Measurements from ENCODE around the gene TAF1L. TPM values are rescaled to one million over a fixed set of nuclear protein-coding genes. Genes with fewer than 3 reads are reported as not detected.

TAF1L gene, protein sequence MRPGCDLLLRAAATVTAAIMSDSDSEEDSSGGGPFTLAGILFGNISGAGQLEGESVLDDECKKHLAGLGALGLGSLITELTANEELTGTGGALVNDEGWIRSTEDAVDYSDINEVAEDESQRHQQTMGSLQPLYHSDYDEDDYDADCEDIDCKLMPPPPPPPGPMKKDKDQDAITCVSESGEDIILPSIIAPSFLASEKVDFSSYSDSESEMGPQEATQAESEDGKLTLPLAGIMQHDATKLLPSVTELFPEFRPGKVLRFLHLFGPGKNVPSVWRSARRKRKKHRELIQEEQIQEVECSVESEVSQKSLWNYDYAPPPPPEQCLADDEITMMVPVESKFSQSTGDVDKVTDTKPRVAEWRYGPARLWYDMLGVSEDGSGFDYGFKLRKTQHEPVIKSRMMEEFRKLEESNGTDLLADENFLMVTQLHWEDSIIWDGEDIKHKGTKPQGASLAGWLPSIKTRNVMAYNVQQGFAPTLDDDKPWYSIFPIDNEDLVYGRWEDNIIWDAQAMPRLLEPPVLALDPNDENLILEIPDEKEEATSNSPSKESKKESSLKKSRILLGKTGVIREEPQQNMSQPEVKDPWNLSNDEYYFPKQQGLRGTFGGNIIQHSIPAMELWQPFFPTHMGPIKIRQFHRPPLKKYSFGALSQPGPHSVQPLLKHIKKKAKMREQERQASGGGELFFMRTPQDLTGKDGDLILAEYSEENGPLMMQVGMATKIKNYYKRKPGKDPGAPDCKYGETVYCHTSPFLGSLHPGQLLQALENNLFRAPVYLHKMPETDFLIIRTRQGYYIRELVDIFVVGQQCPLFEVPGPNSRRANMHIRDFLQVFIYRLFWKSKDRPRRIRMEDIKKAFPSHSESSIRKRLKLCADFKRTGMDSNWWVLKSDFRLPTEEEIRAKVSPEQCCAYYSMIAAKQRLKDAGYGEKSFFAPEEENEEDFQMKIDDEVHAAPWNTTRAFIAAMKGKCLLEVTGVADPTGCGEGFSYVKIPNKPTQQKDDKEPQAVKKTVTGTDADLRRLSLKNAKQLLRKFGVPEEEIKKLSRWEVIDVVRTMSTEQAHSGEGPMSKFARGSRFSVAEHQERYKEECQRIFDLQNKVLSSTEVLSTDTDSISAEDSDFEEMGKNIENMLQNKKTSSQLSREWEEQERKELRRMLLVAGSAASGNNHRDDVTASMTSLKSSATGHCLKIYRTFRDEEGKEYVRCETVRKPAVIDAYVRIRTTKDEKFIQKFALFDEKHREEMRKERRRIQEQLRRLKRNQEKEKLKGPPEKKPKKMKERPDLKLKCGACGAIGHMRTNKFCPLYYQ (N-terminal part only)
- not detected for total RNA-seq

DNA sequence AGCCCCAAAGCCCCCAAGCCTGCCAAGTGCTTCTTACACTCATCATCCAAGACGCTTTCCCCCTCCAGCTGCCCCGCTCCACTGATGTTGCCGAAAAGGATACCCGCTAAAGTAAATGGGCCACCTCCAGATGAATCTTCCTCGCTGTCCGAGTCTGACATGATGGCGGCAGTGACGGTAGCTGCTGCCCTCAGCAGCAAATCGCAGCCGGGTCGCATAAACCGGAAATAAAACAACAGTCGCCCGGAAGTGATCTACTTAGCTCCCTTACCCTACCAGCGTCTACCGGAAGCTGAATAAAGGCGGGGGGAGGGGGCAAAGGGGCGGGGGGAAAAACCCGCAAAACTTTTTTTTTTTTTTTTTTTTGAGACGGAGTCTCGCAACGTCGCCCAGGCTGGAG lies at the start of gene TAF1L:
TSS of gene TAF1L (minus strand) at position 308 of the 400 bp plus-strand sequence. CDS start at position 218, 90 bp downstream.
- no peaks in the 10 kb centered on the region for H3K27me3 ChIP-seq
- no peaks in the 10 kb centered on the region for H3K9me3 ChIP-seq
- H3K4me1 ChIP-seq = no peaks in the 10 kb centered on the region
- TF ChIP-seq POLR2A (IDR thresholded peaks at IDR 0.05) = no peak
- TF ChIP-seq, protein P1, sequence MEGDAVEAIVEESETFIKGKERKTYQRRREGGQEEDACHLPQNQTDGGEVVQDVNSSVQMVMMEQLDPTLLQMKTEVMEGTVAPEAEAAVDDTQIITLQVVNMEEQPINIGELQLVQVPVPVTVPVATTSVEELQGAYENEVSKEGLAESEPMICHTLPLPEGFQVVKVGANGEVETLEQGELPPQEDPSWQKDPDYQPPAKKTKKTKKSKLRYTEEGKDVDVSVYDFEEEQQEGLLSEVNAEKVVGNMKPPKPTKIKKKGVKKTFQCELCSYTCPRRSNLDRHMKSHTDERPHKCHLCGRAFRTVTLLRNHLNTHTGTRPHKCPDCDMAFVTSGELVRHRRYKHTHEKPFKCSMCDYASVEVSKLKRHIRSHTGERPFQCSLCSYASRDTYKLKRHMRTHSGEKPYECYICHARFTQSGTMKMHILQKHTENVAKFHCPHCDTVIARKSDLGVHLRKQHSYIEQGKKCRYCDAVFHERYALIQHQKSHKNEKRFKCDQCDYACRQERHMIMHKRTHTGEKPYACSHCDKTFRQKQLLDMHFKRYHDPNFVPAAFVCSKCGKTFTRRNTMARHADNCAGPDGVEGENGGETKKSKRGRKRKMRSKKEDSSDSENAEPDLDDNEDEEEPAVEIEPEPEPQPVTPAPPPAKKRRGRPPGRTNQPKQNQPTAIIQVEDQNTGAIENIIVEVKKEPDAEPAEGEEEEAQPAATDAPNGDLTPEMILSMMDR (IDR thresholded peaks at IDR 0.05) = no peak
- 93 to 95% methylated on average over 3 to 23 of the region's 23 CpGs for WGBS, 2 donors (ENCODE audit: low coverage in 1 of 2)
- DNase-seq = no peak
- no peak within 1 kb of the TSS for H3K4me3 ChIP-seq
- intact Hi-C loops (cut with DNase I; ENCODE audit: low total_unique reads) = no loop called here
- H3K27ac ChIP-seq = no peak within 1 kb of the TSS
- H3K36me3 ChIP-seq = no peaks in the 10 kb centered on the region
- in situ Hi-C loops (cut with MboI; ENCODE audit: low pct_ligation_motif_present in 1 of 4, low pct_unique_long_range_greater_than_20kb in 1 of 4, low sequenced_read_pairs in 3 of 4) = no loop called here

DNA sequence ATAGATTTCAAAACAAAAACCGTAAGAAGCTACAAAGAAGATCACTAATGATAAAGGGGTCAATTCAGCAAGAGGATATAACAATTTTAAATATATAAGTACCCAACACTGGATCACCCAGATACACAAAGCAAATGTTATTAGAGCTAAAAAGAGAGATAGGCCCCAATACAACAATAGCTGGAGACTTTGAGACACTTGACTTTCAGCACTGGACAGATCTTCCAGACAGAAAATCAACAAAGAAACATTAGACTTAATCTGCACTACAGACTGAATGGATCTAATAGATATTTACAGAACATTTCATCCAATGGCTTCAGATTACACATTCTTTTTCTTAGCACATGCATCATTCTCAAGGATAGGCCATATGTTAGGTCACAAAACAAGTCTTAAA lies 46.3 kb upstream of the TAF1L start:
- 88 to 91% methylated on average over 1 of the region's 1 CpG for WGBS, 2 donors (ENCODE audit: low coverage in 1 of 2)
- intact Hi-C loops (cut with DNase I; ENCODE audit: low total_unique reads) = no loop called here
- Histone ChIP-seq H3K27me3 (no peaks in the 10 kb centered on the region), H3K9me3 (peaks cover 0 to 7% of the 10 kb centered on the region in 2 donors), H3K27ac (no peak overlapping the region), H3K4me3 (no peak overlapping the region), H3K4me1 (no peaks in the 10 kb centered on the region), H3K36me3 (no peaks in the 10 kb centered on the region)
- no peak for DNase-seq
- TF ChIP-seq POLR2A (IDR thresholded peaks at IDR 0.05) (no peak), POLR2AphosphoS5 (IDR thresholded peaks at IDR 0.05) (no peak), EP300 (IDR thresholded peaks at IDR 0.05; ENCODE audit: low read depth) (no peak)
- TF ChIP-seq, protein P1 (IDR thresholded peaks at IDR 0.05) = no peak
- in situ Hi-C loops (cut with MboI; ENCODE audit: low pct_ligation_motif_present in 1 of 4, low pct_unique_long_range_greater_than_20kb in 1 of 4, low sequenced_read_pairs in 3 of 4) = no loop called here

DNA sequence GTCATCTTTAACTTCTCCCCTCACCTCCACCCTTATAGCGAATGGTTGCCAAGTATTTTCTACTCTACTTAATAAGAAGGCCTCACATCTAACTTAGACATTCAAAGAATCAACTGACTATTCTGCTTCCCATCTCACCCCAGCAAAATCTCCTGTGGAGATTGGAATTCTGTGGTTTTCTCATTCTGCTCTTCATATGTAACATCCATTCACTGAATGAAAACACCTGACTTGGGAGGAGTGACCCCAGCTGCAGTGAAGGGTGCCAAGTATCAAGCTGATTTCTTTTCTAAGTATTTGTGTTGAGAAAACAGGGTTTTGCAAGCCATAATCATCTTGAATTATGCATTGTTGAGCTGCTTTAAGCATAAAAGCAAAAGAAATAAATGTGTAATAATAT lies 42.5 kb upstream of the TAF1L start:
- DNase-seq = no peak
- no peaks in the 10 kb centered on the region for H3K4me1 ChIP-seq
- WGBS, 2 donors (ENCODE audit: low coverage in 1 of 2) = 67 to 71% methylated on average over 1 of the region's 1 CpG

More for the DNA sequence above, 42.5 kb upstream of the TAF1L start:
- no peak for TF ChIP-seq POLR2A (IDR thresholded peaks at IDR 0.05)
- TF ChIP-seq, protein P1 (IDR thresholded peaks at IDR 0.05) = no peak
- Histone ChIP-seq H3K36me3 (no peaks in the 10 kb centered on the region), H3K27me3 (no peaks in the 10 kb centered on the region), H3K4me3 (no peak overlapping the region), H3K9me3 (peaks cover 0 to 7% of the 10 kb centered on the region in 2 donors), H3K27ac (no peak overlapping the region)
- in situ Hi-C loops (cut with MboI; ENCODE audit: low pct_ligation_motif_present in 1 of 4, low pct_unique_long_range_greater_than_20kb in 1 of 4, low sequenced_read_pairs in 3 of 4) = no loop called here
- intact Hi-C loops (cut with DNase I; ENCODE audit: low total_unique reads) = no loop called here
